Ovary (tissue), 3 donors: Measurements from ENCODE around the gene PRPF38A.

Source experiments
- CTCF ChIP-seq, 3 donors: fragments of 450-650 bp in 2 of 3; fragments of 200-600 bp in 1 of 3; IDR thresholded peaks; one replicate each; pipeline versions ENCODE4 v1.5.1 to v1.8.0; 2016 to 2022; ENCODE audit warnings: antibody characterized with exemption in 3 of 3, mild to moderate bottlenecking in 1 of 3
- POLR2A ChIP-seq: fragments of 450-650 bp; IDR thresholded peaks from one replicate; pipeline ENCODE4 v1.6.1; 2017; ENCODE audit warnings: antibody characterized with exemption, mild to moderate bottlenecking, moderate library complexity
- donor health status: DM: no; HTN: no; CAD: no.

- no peak for TF ChIP-seq CTCF (IDR thresholded peaks at IDR 0.05)
- no peak for TF ChIP-seq POLR2A
Observed at GRCh38 chr1:52424231-52424636, 19.8 kb downstream of the PRPF38A start.
